Measurements from ENCODE around the gene NDUFAF2.
"Not testable (repeated sequence)": the region's sequence is repeated elsewhere in the genome, so short reads cannot be mapped to it uniquely, and the experiment has no call there.

DNA sequence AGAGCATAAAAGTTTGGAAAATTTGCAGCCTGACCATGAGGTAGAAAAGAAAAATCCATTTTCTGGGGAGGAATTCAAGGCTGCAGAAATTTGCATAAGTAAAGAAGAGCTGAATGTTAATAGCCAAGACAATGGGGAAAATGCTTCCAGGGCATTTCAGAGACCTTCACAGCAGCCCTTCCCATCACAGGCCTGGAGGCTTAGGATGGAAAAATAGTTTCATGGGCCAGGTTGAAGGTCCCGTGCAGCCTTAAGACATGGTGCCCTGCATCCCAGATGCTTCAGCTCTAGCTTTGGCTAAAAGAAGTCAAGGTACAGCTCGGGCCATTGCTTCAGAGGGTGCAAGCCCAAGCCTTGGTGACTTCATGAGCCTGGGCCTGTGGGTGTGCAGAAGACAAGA lies 242.8 kb downstream of the NDUFAF2 start:
- TF ChIP-seq POLR2A (IDR thresholded peaks at IDR 0.05); POLR2AphosphoS5 (IDR thresholded peaks at IDR 0.05; ENCODE audit: insufficient read depth in 1 of 2, low read depth in 1 of 2): not testable (repeated sequence)
